NCI-H1092 treated with DMSO at 0.1 percent for 48 hours (cell line): ENCODE results near the gene PLEKHB2.
"Not testable (repeated sequence)": the region's sequence is repeated elsewhere in the genome, so short reads cannot be mapped to it uniquely, and the experiment has no call there.

Experiments used
- DNase-seq: peaks from one replicate; lab custom pipeline; 2025; lab: John Stamatoyannopoulos, UW

Gene PLEKHB2

DNA sequence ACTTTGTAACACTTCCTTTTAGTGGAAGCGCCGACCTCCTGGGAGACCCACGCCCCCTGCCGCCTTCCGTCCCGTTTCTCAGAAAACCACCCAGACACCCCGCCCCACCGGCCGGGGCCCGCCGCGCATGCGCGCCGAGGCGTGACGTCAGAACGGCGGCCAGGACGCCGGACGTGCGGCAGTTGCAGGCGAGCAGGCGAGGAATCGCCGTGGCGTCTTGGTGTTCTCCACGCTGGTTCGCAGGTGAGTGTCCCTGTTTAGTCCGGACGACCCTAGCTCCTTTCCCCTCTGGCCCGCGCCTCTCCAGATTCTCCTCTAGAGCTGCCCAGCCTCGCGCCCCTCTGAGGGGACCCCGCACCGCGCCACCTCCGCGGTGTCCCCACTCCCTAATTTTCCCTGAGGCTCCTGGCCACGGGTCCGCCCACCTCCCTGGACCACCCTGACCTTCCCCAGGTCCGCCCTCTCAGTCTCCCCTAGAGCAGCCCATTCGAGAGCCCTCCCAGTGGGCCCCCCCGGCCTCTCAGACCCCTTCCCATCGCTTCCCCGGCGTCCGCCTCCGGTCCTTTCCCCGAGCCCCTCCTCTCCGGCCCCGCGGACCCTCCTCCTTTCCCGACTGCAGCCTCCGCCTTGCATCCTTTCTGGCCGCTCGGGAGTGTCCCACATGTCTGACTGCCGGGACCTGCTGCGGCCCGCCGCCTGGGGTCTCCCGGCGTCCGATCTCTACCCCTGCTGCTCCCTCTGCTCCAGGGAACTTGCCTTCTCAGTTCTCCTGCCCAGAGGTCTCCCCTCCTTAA, at the start of gene PLEKHB2:
Gene PLEKHB2, plus strand, starts transcription at position 181 of the 794 bp plus-strand sequence. CDS start 15,606 bp downstream, outside the sequence.
- DNase-seq, result peak; percentile 87

DNA sequence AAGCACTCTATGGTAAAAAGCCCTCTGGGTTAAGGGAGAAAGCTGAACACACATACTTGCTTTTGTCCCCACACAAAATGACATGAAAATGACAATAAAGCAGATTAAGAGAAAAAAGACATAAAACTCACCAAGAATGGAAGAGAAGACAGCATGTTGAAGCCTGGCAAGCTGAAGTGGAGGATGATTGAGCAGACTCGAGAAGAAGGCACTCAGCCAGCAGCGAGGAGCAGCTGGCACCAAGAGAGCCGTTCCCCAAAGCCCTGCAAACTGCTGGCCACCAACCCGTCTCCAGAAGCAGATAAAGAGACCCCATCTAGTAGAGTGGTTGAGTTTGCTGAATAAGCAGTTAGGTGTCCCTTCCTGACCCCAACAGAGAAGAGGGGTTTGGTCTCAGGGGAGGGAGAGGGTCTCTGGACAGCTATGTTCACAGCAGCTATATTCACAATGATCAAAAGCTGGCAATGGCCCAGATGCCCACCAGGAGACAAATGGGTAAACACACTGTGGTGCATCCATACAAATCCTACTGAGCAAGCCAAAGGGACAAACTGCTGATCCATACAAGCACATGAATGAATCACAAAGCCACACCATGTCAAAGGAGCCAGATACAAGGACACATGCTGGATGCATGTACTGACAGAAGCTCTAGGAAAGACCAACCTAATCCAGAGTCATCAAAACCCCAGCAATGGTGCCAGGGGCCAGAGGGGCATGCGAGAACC, 48.8 kb upstream of the PLEKHB2 start:
- peak; percentile 79 for DNase-seq

- DNase-seq, result no peak
Measured at GRCh38 chr2:131056932-131057287, 48.2 kb upstream of the PLEKHB2 start.

DNA sequence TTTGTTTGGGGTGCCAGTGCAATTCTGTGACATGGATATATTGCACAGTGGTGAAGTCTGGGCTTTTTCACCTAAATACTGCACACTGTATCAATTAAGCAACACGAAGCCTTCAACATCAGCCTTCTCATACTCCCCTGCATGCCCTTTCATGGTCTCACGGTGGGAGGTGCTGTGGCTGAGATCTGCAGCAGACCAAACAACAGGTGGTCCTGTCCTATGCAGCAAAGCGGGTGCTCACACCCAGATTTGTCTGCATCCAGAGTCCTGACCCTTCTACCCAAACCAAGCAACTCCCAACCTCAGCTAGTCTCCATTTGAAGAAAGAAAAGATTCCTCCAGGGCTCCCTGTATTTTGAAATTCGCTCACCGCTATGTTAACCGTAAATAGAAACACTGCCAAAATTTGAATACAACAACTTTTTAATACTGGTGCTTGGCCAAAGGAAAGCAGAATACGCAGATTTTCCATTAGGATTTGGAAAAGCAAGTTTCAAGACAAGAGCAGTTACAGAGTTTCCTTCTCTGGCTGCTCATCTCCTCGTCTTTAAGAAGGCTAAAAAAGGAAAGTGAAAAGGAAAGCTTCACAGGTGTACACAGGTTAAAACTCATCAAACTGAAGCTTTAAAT, 46.8 kb upstream of the PLEKHB2 start:
- no peak for DNase-seq

GRCh38 chr2:131058920-131059319, 46.2 kb upstream of the PLEKHB2 start:
- DNase-seq, result no peak

GRCh38 chr2:131063501-131064283, 41.4 kb upstream of the PLEKHB2 start:
- no peak for DNase-seq

- DNase-seq, result no peak
Measured at GRCh38 chr2:131064589-131065512, 40.3 kb upstream of the PLEKHB2 start.

DNA sequence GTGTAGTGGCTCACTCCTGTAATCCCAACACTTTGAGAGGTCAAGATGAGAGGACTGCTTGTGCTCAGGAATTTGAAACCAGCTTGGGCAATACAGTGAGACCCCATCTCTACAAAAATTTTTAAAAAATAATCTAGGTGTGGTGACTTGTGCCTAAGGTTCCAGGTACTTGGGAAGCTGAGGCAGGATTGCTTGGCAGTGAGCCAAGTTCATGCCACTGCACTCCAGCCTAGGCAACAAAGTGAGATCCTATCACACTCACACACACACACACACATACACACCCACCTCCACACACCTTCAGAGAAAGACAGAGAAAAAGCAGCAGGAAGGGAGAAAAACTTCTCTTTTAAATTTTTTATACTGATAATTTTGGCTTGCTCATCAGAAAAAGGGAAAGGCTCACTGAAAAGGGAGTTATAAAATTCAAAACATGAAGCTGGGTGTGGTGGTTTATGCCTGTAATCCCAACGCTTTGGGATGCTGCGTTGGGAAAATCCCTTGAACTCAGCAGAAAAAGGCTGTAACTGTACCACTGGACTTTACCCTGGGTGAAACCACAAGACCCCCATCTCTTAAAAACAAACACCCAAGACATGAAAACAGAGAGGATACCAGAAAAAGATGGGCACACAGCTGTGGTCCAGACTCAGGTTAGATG, 37.5 kb upstream of the PLEKHB2 start:
- no peak for DNase-seq

DNA sequence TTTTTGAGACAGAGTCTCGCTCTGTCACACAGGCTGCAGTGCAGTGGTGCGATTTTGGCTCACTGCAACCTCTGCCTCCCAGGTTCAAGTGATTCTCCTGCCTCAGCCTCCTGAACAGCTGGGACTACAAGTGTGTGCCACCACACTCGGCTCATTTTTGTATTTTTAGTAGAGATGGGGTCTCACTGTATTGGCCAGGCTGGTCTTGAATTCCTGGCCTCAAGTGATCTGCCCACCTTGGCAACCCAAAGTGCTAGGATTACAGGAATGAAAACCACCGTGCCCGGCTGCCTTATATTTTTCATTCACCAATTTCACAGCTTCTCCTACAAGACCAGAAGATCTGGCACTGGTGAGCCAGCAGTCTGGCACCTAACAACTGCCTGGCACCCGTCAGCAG, 37.0 kb upstream of the PLEKHB2 start:
- DNase-seq, result not testable (repeated sequence)

GRCh38 chr2:131075578-131075977, 29.6 kb upstream of the PLEKHB2 start:
- DNase-seq, result not testable (repeated sequence)

- no peak for DNase-seq
Measured at GRCh38 chr2:131076707-131077106, 28.4 kb upstream of the PLEKHB2 start.

DNA sequence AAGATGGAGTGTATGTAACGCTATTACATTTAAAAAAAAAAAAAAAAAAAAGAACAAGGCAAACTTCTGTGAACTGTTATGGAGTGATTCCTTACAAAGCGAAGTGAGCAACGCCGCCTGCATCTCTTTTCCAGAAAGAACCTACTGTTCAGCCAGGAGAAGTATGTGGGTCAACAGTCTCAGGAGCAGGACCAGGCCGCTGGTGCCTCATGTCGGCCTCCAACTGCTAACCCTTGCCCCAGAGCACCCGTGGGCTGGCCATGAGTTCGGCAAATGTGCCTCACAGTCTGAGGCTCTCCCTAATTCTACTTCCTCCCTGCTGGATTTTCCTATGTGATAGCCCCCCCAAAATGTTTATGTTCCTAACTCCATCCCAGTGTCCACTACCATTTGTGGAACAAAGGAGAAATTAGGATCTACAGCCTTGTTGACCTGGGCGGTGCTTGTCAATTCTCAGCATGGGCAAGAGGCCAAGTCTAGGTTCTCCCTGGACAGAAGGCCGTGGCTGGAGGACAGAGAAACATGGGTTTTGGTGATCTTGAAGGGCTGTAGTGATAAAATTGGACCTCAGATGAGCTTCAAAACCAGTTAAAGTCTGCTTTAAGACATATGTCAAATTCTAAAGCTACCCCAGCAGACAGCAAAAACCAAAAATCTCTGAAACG, 27.8 kb upstream of the PLEKHB2 start:
- DNase-seq, result no peak

DNA sequence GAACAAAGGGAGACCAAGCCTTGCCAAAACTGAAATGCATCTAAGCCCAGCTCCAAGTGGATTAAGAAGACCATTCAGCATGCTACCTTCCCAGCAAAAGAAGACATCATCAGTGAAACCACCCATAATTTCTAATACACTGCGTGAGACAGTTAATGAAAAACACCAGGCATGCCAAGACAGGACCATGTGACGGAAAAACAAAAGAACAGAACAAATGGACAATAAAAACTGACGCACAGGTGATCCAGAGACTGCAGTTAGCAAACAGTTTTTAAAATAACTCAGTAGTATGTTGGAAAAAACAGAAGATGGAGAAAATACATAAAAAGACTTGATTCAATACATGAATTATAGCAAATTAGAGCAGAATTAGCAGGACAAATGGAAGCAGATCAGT, 27.2 kb upstream of the PLEKHB2 start:
- no peak for DNase-seq

GRCh38 chr2:131079931-131080330, 25.2 kb upstream of the PLEKHB2 start:
- DNase-seq, result not testable (repeated sequence)

GRCh38 chr2:131081190-131081589, 23.9 kb upstream of the PLEKHB2 start:
- DNase-seq, result no peak

- no peak for DNase-seq
Measured at GRCh38 chr2:131085646-131086045, 19.5 kb upstream of the PLEKHB2 start.

DNA sequence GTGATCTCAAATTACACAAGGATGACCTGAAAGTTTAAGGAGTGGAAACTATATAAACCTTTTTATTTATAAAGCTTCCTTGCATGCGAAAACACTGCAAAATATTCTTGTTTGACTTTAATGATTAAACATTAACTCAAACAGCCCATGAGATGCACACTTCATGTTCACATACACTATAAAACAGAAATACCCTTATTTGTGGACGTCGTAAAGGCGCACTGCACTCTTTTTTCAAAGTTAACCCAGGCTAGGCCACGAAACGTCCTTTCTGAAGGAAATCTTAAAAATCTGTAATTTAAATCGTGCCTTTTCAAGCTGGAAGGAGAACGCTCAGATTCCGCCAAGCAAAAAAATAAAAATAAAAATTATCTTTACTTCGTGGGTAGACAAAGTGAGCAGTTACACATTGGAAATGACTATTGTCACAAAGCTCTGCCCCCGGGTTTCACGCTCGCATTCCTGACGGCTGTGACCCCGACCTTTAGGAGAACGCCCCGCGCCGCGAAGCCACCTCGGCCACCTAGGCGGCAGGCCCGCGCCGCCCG, 12.6 kb upstream of the PLEKHB2 start:
- DNase-seq, result no peak

GRCh38 chr2:131093006-131093695, 12.0 kb upstream of the PLEKHB2 start, which contains the start of gene FAM168B:
Gene FAM168B (minus strand): TSS chr2:131093460. CDS start chr2:131082646, 10,814 bp downstream.
- DNase-seq, result peak; percentile 83
